Measurements from ENCODE around the gene TPM1.

Gene TPM1

GRCh38 chr15:63043335-63044076 lies 959 bp downstream of the TPM1 start:
- no peak for DNase-seq

DNA sequence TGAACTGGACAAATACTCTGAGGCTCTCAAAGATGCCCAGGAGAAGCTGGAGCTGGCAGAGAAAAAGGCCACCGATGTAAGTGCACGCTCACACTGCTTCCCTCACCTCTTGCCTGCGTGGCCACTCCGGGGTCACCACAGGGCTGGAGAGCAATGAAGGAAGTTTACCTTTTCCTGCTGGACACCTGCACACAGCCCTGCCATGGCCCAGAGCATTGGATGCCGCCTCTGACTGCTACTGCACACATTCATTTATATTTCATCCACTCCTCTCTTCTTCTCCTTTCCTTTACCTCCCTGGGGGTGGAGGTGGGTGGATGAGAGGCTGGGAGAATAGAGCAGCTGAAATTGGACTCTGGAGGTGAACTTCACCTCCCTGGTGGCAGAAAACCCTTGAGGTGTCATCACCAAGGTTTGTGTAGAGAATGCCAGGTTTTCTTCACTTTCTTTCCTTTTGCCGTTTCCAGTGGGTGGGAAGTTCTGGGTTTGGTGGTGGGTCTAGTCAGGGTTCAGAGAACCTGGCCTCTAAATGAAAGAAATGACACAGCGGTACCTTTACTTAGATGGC lies 1.6 kb downstream of the TPM1 start:
- DNase-seq = no peak

DNA sequence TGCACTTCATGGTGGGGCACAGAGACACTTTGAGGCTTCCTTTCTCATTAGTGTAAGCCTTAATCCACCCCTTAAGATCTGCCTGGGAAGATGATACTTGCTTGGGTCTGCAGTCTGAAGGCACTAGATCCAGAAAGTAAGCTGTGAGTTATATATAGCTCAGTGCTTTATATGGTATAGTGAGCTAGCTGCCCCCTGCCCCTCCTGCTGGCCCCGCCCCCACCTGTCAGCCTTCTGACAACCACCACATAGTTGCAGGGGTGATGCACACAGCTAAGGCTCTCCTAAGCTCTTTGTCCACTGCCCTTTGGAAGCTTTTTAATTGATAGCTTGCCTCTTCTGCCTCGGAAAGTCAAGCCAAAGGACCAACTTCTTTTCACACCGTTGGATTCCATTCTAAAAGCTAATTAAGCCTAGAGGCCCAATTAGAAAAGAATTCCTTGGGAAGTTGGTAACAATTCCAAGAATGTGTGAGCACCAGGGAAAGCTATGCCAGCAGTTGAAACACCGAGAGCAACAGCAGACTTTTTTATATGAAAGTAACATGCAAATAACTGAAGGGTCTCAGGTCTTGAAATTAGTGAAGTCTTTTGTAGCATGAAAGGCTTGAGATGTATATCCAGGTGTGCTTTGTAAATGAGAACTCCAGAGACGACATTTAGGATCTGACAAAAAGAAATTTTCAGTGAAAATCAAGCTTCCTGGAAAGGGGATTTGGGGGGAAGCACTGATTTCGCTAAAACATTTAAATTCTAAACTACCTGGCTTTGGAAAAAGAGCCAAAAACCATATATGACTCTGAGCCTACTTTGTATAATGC lies 2.3 kb downstream of the TPM1 start:
- DNase-seq = no peak

DNA sequence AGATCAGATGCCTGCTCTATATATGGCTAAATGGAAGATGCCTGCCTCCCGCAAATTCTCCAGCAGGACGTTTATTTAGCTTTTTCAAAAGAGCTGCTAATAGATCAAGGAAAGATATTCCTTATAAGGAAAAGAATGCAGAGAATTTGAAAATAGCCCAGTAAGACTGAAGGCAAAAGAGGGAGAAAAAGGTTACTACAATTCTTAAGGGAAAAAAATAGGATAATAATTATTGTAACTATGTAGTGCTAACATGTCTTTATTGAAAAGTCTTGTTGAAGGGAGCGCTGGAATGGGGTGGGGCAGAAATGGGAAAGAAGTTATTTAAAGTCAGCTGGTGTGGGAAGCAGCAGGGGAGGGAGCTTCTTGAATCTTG lies 2.9 kb downstream of the TPM1 start:
- no peak for DNase-seq

DNA sequence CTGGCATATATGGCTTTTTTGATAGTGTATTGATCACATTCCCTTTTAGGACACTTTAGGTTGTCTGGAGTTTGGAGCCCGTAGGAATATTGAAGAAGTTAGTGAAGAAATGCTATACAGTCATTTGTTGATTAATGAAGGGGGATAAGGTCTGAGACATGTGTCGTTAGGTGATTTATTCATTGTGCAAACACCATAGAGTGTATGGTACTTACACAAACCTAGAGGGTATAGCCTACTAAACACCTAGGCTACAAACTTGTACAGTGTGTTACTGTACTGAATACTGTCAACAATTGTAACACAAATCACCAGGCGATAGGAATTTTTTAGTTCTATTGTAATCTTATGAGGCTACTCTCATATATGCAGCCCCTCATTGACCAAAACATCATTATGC lies 3.3 kb downstream of the TPM1 start:
- no peak for DNase-seq

DNA sequence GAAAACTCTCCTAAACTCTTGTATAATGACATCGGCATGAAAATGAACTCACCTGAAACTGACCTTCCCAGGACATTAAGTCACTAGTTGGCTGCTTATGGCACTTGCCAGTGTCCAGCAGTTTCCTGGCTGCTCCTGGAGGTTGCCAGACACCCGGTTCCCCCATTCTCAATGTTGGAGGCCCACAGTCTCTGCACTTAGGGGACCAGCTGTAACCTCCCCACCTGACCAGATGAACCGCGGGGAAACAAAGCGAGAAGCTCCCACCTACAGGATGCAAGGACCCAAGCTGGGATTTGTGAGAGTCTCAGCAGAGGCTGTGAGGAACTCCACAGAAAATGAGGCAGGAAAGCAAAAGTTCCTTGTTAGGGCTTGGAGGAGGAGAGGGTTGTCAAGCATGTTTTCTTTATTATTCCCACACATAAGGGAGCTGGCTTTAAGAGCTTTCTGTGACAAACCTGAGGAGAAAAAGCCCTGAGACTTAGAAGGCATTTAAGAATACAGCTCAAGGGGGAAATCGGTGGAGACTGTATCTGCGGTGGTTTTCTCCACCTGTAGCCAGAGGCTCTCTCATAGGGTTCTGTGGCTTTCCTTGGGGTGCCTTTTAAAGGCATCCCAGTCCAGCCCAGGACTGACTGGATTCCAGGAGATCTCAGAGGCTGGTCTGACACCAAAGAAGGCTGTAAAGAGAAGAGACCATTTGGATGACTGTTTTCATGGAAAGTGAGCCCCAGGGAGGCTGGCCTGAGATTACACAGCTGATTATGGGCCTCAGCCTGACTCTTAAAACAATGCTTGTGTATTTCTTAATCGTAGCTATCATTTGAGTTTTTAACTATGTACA lies 4.6 kb downstream of the TPM1 start:
- DNase-seq = no peak

GRCh38 chr15:63047792-63048114 lies 5.2 kb downstream of the TPM1 start:
- DNase-seq = no peak

GRCh38 chr15:63048115-63048775 lies 5.7 kb downstream of the TPM1 start:
- peak; percentile 60 for DNase-seq

DNA sequence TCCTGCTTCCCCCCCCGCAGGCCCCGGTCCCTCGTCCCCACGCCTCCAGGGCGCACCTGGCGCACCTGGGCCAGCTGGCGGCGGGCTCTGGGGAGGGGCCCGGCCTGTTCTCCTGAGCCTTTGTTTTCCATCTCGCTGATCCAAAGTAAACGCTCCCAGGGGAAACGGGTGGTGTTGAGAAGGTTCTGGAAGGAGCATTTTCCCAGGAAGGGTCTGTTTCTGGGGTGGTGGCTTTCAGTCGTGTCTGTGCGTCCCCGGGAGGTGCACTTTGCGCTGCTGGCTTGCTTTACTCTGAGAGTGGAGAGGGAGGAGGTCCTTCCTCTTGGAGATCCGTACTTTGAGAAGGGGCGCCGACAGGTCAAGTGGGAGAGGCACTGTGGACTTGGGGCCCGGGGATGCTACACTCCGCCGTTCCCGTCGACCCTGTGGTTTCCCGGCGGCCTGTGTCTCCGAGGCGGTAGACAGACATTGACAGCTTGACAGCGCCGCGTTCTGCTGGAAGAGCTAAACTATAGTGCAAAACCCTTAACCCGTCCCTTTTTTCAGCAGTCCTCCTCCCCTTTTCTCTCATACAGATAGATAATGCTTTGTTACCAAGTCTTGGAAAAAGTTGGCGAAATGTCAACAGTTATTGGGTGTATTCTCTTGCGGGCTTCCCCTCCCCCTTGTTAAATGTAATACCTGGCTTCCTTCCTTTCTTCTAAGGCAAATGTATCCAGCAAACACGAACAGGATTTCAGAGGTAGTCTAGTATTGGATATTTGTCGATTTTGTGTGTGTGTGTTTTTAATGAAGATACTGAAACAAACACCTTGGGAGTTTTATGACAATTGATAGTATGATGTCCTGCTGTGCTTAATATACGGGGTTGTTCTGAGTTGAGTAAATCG lies 6.5 kb downstream of the TPM1 start:
- DNase-seq = no peak

GRCh38 chr15:63049783-63050371 lies 7.3 kb downstream of the TPM1 start:
- DNase-seq = no peak

DNA sequence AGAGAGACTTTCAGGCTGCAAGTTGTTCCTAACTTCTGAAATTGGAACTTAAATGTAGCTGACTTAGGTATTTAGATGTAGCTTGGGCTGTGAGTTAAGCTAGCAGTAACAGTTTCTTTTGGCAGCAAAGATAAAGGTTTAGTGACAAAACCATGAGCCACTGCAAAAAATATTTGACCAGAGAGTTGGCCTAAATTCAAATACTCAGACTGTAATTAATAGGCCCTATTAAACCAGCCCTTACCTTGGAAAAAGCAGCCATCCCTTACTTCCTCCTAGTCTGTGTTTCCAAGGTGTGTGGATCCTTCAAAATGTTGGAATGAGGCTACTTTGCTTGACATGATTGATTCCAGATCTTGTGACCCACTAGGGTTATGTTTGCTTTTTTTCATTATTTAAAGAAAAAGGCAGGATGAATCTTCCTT lies 8.2 kb downstream of the TPM1 start:
- DNase-seq = no peak

DNA sequence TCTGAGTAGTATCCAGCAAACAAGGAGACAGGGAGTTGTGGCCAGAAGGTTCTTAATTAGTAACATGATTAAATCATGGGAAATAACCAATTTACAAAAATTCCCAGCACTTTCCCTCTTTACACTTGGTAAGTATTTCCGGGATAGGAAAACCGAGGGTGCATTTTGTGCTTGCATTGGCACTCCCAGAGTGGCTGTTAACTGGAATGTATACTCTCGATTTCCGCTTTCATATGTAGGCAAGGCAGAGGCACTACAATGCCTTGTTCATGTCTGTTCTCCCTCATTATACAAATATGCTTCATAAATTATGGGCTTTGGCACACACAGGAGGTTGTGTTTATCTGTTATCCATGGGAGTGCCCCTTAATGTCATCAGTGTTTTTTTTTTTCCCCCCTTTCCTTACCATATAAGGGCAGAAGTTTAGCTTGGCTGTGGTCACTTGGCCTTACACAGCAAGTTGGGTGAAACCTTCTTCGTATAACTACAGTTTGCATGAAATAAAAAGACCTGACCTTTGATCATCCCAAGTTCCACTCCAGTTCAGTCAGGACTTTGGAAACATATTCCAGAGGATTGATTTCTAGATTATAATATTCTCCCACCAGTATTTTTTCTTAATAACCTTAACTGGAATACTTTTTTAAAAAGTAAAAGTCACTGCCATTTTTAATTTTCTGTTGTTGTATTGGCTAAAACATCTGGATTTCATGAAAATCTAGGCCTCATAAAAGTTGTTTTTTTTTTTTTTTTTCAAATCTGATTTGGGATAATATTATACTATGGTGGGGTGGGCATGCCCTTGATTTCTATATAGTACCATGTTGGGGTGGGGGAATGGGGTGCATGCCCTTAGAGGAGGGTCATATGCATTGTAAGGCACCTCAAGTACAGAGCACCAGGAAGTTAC lies 8.9 kb downstream of the TPM1 start:
- peak; percentile 35 for DNase-seq

DNA sequence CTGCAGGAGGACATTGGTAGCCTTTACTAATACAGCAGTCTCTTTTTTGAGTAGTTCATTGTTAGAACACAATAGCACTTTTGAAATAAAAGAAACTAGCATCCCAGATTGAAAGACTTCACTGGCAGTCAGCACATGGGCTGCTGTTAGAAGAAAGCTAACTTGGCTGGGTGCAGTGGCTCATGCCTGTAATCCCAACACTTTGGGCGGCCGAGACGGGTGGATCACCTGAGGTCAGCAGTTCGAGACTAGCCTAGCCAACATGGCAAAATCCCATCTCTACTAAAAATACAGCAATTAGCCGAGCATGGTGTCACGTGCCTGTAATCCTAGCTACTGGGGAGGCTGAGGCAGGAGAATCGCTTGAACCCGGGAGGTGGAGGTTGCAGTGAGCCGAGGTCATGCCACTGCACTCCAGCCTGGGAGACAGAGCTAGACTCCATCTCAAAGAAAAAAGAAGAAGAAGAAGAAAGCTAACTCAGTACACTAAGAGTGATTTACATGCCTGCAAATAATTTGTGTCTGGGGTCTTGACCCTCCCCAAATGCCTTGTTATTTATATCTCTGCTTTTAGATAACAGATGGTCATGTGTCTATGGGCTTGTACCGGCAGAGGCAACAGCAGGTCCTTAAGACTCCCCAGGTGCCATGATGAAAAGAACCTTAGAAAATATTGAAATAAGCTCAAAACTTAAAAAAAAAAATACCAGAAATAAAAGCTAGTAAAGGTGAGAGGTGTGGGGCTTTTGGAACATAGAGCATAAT lies 9.7 kb downstream of the TPM1 start:
- DNase-seq = no peak

DNA sequence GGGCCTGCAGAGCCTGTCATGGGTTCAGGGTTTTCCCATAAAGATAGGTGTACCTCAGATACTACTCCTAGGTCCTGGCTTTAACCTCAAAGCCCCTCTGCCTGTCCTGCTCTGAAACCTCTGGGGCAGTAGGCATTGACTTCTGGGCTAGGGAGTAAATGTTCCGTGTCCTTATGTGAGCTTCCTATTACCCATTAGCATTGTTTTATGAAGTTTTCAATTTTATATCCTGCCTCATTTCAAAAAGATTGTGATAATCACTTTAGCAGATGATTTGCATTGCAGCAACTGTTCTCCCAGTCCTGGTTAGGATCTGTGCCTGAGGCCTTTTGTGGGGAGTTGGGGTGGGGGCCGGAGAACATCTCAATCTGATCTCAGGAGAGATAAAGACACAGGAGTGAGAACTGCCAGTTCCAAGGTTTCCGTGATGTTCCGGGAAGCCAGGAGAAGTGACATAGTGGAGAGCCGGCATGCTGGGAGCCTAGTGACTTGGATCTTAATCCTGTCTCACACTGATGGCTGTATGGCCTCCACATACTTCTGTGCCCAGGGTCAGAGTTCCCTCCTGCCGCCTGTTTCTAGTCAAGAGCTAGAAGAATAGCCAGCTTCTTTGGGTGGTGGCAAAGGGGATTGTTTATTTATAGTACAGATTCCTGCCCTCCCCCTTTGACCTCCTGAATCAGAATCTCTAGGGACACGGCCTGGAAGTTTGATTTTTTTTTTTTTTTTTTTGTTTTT lies 10.6 kb downstream of the TPM1 start:
- no peak for DNase-seq

GRCh38 chr15:63054281-63054683 lies 11.7 kb downstream of the TPM1 start:
- no peak for DNase-seq

DNA sequence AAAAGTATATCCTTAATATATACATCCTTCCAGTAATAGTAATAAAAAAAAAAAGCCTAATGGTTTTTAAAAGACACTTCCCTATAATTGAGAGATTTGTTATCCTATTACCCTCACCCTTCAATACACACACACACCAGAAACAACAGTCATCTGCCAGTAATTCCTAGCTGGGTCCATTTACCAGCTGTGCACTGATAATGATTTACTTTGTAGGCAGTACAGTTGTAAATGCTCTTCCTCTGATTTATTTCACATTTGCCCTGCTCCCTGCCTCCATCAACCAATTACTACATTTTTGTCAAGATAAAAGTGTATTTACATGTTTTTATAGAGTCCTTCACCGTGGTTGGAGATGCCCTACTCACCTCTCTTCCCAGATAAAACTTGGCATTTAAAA lies 12.4 kb downstream of the TPM1 start:
- DNase-seq = peak; percentile 14

GRCh38 chr15:63056829-63057228 lies 14.3 kb downstream of the TPM1 start:
- peak; percentile 27 for DNase-seq
